CD4-positive, alpha-beta memory T cell (primary cell): Measurements from ENCODE around the gene MAP4K4. TPM values are rescaled to one million over a fixed set of nuclear protein-coding genes. Genes with fewer than 3 reads are reported as not detected.

Experiments used
- CTCF ChIA-PET: fragments of 350-600 bp; sonication (Branson Sonifier 250); formaldehyde crosslinking; loops from one replicate; lab custom pipeline; 2021; ENCODE audit warnings: inconsistent platforms; ENCODE audit not compliant: partially characterized antibody; lab: Charles Lee
- POLR2A ChIA-PET: fragments of 350-600 bp; sonication (Branson Sonifier 250); formaldehyde crosslinking; loops from one replicate; lab custom pipeline; 2021; ENCODE audit not compliant: partially characterized antibody; lab: Charles Lee
- DNase-seq, 5 donors: peaks; one replicate each; pipeline versions ENCODE4 v3.0.0 to v3.0.0-alpha.2; 2020 to 2022; ENCODE audit warnings: mixed read lengths in 1 of 5
- H3K27ac ChIP-seq: one replicate; pipeline ENCODE4 v1.7.0; 2013; ENCODE audit warnings: low read depth, low read length
- H3K27me3 ChIP-seq: 2 replicates; pipeline ENCODE4 v1.7.0; 2013; ENCODE audit warnings: mild to moderate bottlenecking, low read length, moderate library complexity; ENCODE audit not compliant: insufficient read depth
- H3K36me3 ChIP-seq: 2 replicates; pipeline ENCODE4 v1.7.0; 2013; ENCODE audit warnings: mild to moderate bottlenecking, low read length, moderate library complexity; ENCODE audit not compliant: insufficient read depth
- H3K4me1 ChIP-seq: 2 replicates; pipeline ENCODE4 v1.7.0; 2013; ENCODE audit warnings: mild to moderate bottlenecking, low read length, moderate library complexity; ENCODE audit not compliant: insufficient read depth
- H3K4me3 ChIP-seq, 2 donors: one replicate each; pipeline ENCODE4 v1.7.0; 2013; ENCODE audit warnings: low read length in 2 of 2, mild to moderate bottlenecking in 1 of 2
- H3K9me3 ChIP-seq, 2 donors: one replicate each; pipeline ENCODE4 v1.7.0; 2013; ENCODE audit warnings: low read length in 2 of 2, control low read depth in 1 of 2; ENCODE audit not compliant: control insufficient read depth in 1 of 2
- H3K27ac Mint-ChIP-seq, 7 donors: one replicate each; pipeline ENCODE4 v1.8.0; 2020 to 2021; ENCODE audit warnings: mixed read lengths in 7 of 7, mild to moderate bottlenecking in 6 of 7, inconsistent platforms in 3 of 7, moderate library complexity in 3 of 7
- H3K27me3 Mint-ChIP-seq, 2 donors: one replicate each; pipeline ENCODE4 v1.8.0; 2020 to 2021; ENCODE audit warnings: mixed read lengths in 2 of 2
- H3K36me3 Mint-ChIP-seq, 2 donors: one replicate each; pipeline ENCODE4 v1.8.0; 2020 to 2021; ENCODE audit warnings: mixed read lengths in 2 of 2, inconsistent platforms in 1 of 2, mild to moderate bottlenecking in 1 of 2
- H3K4me1 Mint-ChIP-seq, 4 donors: one replicate each; pipeline ENCODE4 v1.8.0; 2020 to 2021; ENCODE audit warnings: mixed read lengths in 4 of 4, mild to moderate bottlenecking in 1 of 4
- H3K4me3 Mint-ChIP-seq, 8 donors: one replicate each; pipeline ENCODE4 v1.8.0; 2020 to 2021; ENCODE audit warnings: mixed read lengths in 8 of 8, mild to moderate bottlenecking in 7 of 8, moderate library complexity in 6 of 8, inconsistent platforms in 3 of 8
- H3K9me3 Mint-ChIP-seq, 8 donors: one replicate each; pipeline ENCODE4 v1.8.0; 2020 to 2021; ENCODE audit warnings: mixed read lengths in 8 of 8, mild to moderate bottlenecking in 5 of 8, inconsistent platforms in 3 of 8, moderate library complexity in 1 of 8
- intact Hi-C: fragments of 100-400 bp; cut with micrococcal nuclease; formaldehyde crosslinking; loops from one replicate; pipeline ENCODE4 v1.15.1; 2023
- polyA plus RNA-seq, 2 donors: library from polyadenylated mRNA; unstranded; fragments of 300-500 nt; fragmentation: Illumina TruSeq; gene quantifications; one replicate each; pipeline ENCODE4 v1.2.3, GENCODE V29; 2021
- total RNA-seq, 2 experiments: library from RNA; stranded (reverse); gene quantifications; one replicate each; pipeline ENCODE4 v1.2.3, GENCODE V29; 2021

Gene MAP4K4
- total and polyA plus RNA-seq, 4 experiments from 2014 or later: 2.4 to 114 (median 62.2) TPM

DNA sequence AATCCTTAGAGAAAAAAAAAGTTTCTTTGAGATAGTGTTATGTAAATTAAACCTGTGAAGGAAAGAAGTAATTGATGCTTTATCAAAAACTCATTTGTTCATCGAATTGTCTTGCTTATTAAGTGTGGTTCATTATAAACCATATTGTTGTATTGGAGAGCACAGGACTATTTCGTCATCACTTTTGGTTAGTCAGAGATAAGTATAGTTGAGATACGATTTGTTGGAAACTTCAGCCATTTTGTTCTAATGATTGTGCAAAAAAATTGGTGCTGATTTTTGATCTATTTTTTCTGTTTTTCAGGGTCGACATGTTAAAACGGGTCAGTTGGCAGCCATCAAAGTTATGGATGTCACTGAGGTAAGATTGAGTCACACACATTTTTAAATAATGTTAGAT, 92.9 kb downstream of the MAP4K4 start:
- H3K36me3 Mint-ChIP-seq: peaks cover 30 to 35% of the 10 kb centered on the region in 2 donors
- CTCF ChIA-PET: no interaction called here
- H3K4me1 Mint-ChIP-seq: peaks cover 52 to 91% (median 68%) of the 10 kb centered on the region in 4 donors
- peaks cover 24% of the 10 kb centered on the region for H3K4me1 ChIP-seq
- no peak overlapping the region for H3K4me3 ChIP-seq
- POLR2A ChIA-PET: no interaction called here
- H3K27ac Mint-ChIP-seq: no peak overlapping the region
- DNase-seq: no peak
- no peaks in the 10 kb centered on the region for H3K27me3 Mint-ChIP-seq
- no peaks in the 10 kb centered on the region for H3K9me3 Mint-ChIP-seq
- H3K36me3 ChIP-seq: no peaks in the 10 kb centered on the region
- no peaks in the 10 kb centered on the region for H3K27me3 ChIP-seq
- H3K27ac ChIP-seq: no peak overlapping the region
- no peak overlapping the region for H3K4me3 Mint-ChIP-seq
- no peaks in the 10 kb centered on the region for H3K9me3 ChIP-seq
- intact Hi-C loops: no loop called here

GRCh38 chr2:101790857-101791256, 93.3 kb downstream of the MAP4K4 start:
- no peaks in the 10 kb centered on the region for H3K27me3 ChIP-seq
- H3K27ac ChIP-seq: no peak overlapping the region
- Mint-ChIP-seq H3K27me3 (no peaks in the 10 kb centered on the region), H3K4me3 (no peak overlapping the region), H3K4me1 (peaks cover 53 to 90% (median 70%) of the 10 kb centered on the region in 4 donors), H3K9me3 (no peaks in the 10 kb centered on the region), H3K36me3 (peaks cover 31 to 35% of the 10 kb centered on the region in 2 donors), H3K27ac (peak overlapping the region in 1 of 7 donors; percentile 65)
- no peak overlapping the region for H3K4me3 ChIP-seq
- POLR2A ChIA-PET: no interaction called here
- DNase-seq: no peak
- H3K4me1 ChIP-seq: peaks cover 24% of the 10 kb centered on the region
- H3K9me3 ChIP-seq: no peaks in the 10 kb centered on the region
- CTCF ChIA-PET: no interaction called here
- intact Hi-C loops: no loop called here
- H3K36me3 ChIP-seq: no peaks in the 10 kb centered on the region

- H3K4me1 ChIP-seq: peaks cover 28% of the 10 kb centered on the region
- CTCF ChIA-PET: interaction anchor here (0.7 to 1.4 kb wide), 5 partner anchors 10 to 40 kb away, joined by 3 read pairs; no protein-coding TSS in a partner anchor
- Mint-ChIP-seq H3K27ac (no peak overlapping the region), H3K9me3 (no peaks in the 10 kb centered on the region), H3K27me3 (no peaks in the 10 kb centered on the region), H3K4me3 (peak overlapping the region in 1 of 8 donors; percentile 18), H3K4me1 (peaks cover 54 to 90% (median 73%) of the 10 kb centered on the region in 4 donors), H3K36me3 (peaks cover 31 to 35% of the 10 kb centered on the region in 2 donors)
- no peaks in the 10 kb centered on the region for H3K36me3 ChIP-seq
- no peaks in the 10 kb centered on the region for H3K27me3 ChIP-seq
- no peak overlapping the region for H3K4me3 ChIP-seq
- H3K9me3 ChIP-seq: no peaks in the 10 kb centered on the region
- H3K27ac ChIP-seq: no peak overlapping the region
- POLR2A ChIA-PET: interaction anchor here (1.5 kb wide), 1 partner anchor 9 kb away, joined by 5 read pairs; no protein-coding TSS in a partner anchor
- DNase-seq: no peak
- intact Hi-C loops: no loop called here
Measured at GRCh38 chr2:101792208-101792607, 94.7 kb downstream of the MAP4K4 start.

DNA sequence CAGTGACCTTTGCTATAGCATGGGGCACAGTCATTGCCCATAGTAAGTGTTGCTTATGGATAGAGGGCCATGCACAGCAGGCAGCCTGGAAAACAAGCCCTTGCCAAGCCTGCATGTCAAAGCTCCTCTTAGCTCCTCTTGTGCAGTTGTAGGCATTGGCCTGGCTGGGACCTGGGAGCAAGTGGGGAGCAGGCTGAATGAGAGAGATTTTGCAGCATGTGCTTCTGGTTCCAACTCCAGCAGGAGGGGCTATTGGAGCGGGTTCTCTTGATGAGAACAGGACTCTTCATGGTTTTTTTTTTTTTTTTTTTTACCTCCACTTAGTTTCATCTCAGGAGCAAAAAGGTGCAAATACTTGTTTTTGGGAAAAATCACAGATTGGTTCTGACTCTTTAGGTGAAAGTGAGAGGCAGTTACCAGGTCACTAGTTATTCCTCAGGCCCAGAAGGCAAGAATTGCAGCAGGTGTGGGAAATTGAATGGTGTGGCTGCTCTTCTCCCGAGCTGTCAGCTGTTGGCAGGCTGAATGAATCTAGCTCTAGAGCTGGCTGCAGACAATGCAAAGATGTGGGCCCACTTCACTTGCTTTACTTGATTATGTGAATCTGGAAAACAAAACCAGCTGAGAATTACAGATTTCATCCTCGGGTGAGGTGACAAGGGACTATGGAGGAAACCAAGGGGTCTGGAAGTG, 95.9 kb downstream of the MAP4K4 start:
- H3K27ac ChIP-seq: no peak overlapping the region
- peak overlapping the region in 4 of 7 donors; percentile 5 to 77 (median 68) for H3K27ac Mint-ChIP-seq
- no peak overlapping the region for H3K4me3 ChIP-seq
- no peaks in the 10 kb centered on the region for H3K9me3 ChIP-seq
- ChIA-PET CTCF (interaction anchor here (0.5 to 1.4 kb wide), 6 partner anchors 11 to 447 kb away, joined by 3 read pairs; no protein-coding TSS in a partner anchor), POLR2A (interaction anchor here (1.5 kb wide), 1 partner anchor 10 kb away, joined by 5 read pairs; no protein-coding TSS in a partner anchor)
- H3K27me3 ChIP-seq: no peaks in the 10 kb centered on the region
- H3K4me1 Mint-ChIP-seq: peaks cover 52 to 84% (median 69%) of the 10 kb centered on the region in 4 donors
- H3K27me3 Mint-ChIP-seq: no peaks in the 10 kb centered on the region
- no peaks in the 10 kb centered on the region for H3K9me3 Mint-ChIP-seq
- peak overlapping the region in 1 of 8 donors; percentile 8 for H3K4me3 Mint-ChIP-seq
- H3K36me3 Mint-ChIP-seq: peaks cover 31 to 35% of the 10 kb centered on the region in 2 donors
- DNase-seq: no peak
- intact Hi-C loops: no loop called here
- H3K4me1 ChIP-seq: peaks cover 21% of the 10 kb centered on the region
- H3K36me3 ChIP-seq: no peaks in the 10 kb centered on the region

GRCh38 chr2:101794141-101794540, 96.6 kb downstream of the MAP4K4 start:
- Mint-ChIP-seq H3K4me1 (peaks cover 47 to 81% (median 66%) of the 10 kb centered on the region in 4 donors), H3K36me3 (peaks cover 31 to 35% of the 10 kb centered on the region in 2 donors), H3K27me3 (no peaks in the 10 kb centered on the region), H3K27ac (peak overlapping the region in 3 of 7 donors; percentile 3 to 61 (median 3)), H3K9me3 (no peaks in the 10 kb centered on the region), H3K4me3 (peak overlapping the region in 1 of 8 donors; percentile 3)
- CTCF ChIA-PET: interaction anchor here (1.1 to 1.2 kb wide), 2 partner anchors 11 to 12 kb away, joined by 3 read pairs; no protein-coding TSS in a partner anchor
- DNase-seq: no peak
- POLR2A ChIA-PET: no interaction called here
- peaks cover 25% of the 10 kb centered on the region for H3K4me1 ChIP-seq
- no peaks in the 10 kb centered on the region for H3K9me3 ChIP-seq
- no peak overlapping the region for H3K4me3 ChIP-seq
- H3K36me3 ChIP-seq: no peaks in the 10 kb centered on the region
- intact Hi-C loops: no loop called here
- H3K27me3 ChIP-seq: no peaks in the 10 kb centered on the region
- H3K27ac ChIP-seq: no peak overlapping the region

DNA sequence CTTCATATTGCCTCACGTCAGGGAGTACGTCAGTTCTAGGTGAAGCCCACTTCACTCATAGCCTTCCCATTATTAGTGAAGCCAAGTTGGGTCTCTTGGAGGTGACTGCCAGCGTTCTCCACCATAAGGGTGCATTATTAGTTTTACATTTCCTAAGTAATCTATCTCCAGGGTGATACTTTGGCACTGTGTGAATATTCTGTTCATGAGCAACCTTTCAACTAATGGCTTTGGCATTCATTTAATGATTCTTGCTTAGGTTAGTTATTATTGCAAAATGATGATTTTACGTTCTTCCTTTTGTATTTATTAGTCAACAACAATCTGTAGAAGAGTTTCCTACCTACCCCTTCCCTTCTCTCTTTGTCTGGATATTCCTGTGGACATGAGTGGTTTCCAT, 97.5 kb downstream of the MAP4K4 start:
- DNase-seq: no peak
- H3K4me3 ChIP-seq: no peak overlapping the region
- Mint-ChIP-seq H3K4me1 (peaks cover 49 to 82% (median 65%) of the 10 kb centered on the region in 4 donors), H3K36me3 (peaks cover 28 to 30% of the 10 kb centered on the region in 2 donors), H3K27me3 (no peaks in the 10 kb centered on the region), H3K4me3 (no peak overlapping the region), H3K9me3 (no peaks in the 10 kb centered on the region), H3K27ac (peak overlapping the region in 1 of 7 donors; percentile 2)
- H3K9me3 ChIP-seq: no peaks in the 10 kb centered on the region
- intact Hi-C loops: no loop called here
- H3K27ac ChIP-seq: no peak overlapping the region
- ChIA-PET CTCF (interaction anchor here (0.9 to 1.7 kb wide), 2 partner anchors 9 to 11 kb away, joined by 3 to 5 read pairs; no protein-coding TSS in a partner anchor), POLR2A (no interaction called here)
- no peaks in the 10 kb centered on the region for H3K36me3 ChIP-seq
- peaks cover 26% of the 10 kb centered on the region for H3K4me1 ChIP-seq
- no peaks in the 10 kb centered on the region for H3K27me3 ChIP-seq
